GM18498 (cell line): ENCODE results near the gene SYCP3.

Experiments used
- ATAC-seq: cut with Tn5 transposase; IDR thresholded peaks from one replicate; pipeline ENCODE4 v1.9.1; 2021; ENCODE audit warnings: mild to moderate bottlenecking, moderate library complexity; ENCODE audit not compliant: unreplicated experiment

The SYCP3 gene

DNA sequence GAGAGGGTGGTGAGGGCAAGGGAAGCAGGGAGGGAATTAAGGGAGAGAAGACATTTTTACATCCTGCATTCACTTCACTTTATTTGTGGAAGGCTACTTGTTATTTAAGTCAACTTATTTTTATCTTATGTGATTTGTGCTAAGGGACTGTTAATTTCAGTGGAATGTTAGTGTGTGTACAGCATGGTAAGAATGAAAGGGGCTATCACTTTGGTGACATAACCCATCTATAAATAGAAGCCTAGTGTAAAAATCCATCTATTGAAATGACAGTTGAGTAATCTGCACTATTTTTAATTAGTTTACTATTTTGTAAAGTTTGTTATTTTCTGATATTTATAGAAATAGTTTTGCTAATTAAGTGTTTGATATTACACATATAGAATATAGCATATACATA is 58.6 kb downstream of the SYCP3 start:
- ATAC-seq = no peak

DNA sequence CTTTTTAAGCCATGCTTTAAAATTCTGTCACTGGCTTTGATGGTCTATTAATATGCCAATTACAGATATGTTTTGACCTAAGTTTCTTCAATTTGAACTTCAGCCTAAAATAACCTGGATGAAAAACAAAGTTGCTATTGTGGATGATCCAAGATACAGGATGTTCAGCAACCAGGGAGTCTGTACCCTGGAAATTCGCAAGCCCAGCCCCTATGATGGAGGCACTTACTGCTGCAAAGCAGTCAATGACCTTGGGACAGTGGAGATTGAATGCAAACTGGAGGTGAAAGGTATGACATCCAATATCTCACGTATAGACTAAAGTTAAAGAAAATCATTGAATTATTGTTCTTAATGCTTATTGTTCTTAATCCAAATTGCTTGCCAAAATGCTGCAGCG is 59.0 kb downstream of the SYCP3 start:
- no peak for ATAC-seq
